ENCODE results near the gene DUSP10. TPM values are rescaled to one million over a fixed set of nuclear protein-coding genes. Genes with fewer than 3 reads are reported as not detected.
A peak's percentile ranks its signal among the peaks of the same experiment; 100 is the strongest.

The DUSP10 gene
- total RNA-seq, 6 experiments from 2014 or later: 7.7 to 22.3 (median 16.3) TPM

DNA sequence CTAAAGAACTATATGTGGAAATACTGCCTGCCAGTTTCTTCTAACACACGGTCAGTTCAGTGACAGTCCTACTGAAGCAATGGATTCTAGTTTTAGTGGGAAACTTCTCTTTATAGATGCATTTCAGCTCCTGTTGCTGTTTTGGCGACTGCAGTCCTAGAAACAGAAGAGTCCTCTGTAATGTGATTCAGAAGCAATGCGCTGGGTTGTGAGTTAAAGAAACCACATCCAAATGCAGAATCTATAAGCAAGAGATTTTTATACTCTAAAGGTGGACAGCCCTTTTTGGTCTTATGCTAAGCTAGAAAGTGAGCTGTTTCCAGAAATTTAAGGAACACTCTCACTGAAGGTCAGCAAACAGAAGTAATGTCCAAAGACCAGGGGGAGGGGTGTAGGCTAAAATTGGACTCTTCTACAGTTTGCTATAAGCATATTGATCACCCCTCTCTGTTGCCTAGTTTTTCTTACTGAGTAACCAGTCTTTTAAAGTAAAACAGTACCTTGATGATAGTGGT, 30.8 kb downstream of the DUSP10 start:
- WGBS (ENCODE audit: insufficient coverage, low coverage, low lambda C conversion rate, missing lambda C conversion rate): 24% methylated on average over 3 of the region's 3 CpGs
- H3K4me1 ChIP-seq: peaks cover 0 to 71% (median 26%) of the 10 kb centered on the region in 4 donors
- TF ChIP-seq POLR2A (IDR thresholded peaks at IDR 0.05): no peak
- TF ChIP-seq, protein P1, sequence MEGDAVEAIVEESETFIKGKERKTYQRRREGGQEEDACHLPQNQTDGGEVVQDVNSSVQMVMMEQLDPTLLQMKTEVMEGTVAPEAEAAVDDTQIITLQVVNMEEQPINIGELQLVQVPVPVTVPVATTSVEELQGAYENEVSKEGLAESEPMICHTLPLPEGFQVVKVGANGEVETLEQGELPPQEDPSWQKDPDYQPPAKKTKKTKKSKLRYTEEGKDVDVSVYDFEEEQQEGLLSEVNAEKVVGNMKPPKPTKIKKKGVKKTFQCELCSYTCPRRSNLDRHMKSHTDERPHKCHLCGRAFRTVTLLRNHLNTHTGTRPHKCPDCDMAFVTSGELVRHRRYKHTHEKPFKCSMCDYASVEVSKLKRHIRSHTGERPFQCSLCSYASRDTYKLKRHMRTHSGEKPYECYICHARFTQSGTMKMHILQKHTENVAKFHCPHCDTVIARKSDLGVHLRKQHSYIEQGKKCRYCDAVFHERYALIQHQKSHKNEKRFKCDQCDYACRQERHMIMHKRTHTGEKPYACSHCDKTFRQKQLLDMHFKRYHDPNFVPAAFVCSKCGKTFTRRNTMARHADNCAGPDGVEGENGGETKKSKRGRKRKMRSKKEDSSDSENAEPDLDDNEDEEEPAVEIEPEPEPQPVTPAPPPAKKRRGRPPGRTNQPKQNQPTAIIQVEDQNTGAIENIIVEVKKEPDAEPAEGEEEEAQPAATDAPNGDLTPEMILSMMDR (IDR thresholded peaks at IDR 0.05): no peak
- H3K27me3 ChIP-seq: no peaks in the 10 kb centered on the region
- no peaks in the 10 kb centered on the region for H3K9me3 ChIP-seq
- peaks cover 0 to under 1% (median 0%) of the 10 kb centered on the region in 4 donors for H3K36me3 ChIP-seq
- intact Hi-C loops (cut with DNase I): no loop called here
- peak overlapping the region; percentile 49 to 97 (median 94) for H3K27ac ChIP-seq
- DNase-seq (peak in 1 of 3 donors; percentile 60), ATAC-seq (peak; percentile 39 to 77 (median 64))
- H3K4me3 ChIP-seq: no peak overlapping the region

DNA sequence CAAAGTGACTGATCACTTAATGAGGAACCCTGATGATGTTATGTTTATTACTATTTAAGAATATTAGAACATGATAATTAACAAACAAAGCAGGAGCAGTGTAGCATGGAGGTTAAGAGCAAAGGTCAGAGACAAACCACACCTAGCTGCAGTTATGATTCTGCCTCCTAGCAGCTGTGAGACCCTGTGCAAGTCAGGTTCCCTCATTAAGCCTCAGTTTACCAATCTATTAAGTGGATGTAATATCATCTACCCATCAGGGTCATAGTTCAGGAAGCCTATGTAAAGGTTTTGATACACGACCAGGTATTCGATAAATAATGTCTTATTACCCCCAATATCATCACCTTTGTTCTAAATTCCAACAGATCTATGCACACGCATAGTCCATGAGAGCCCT, 32.0 kb downstream of the DUSP10 start:
- peaks cover 0 to 65% (median 25%) of the 10 kb centered on the region in 4 donors for H3K4me1 ChIP-seq
- WGBS (ENCODE audit: insufficient coverage, low coverage, low lambda C conversion rate, missing lambda C conversion rate): 40% methylated on average over 1 of the region's 3 CpGs
- no peaks in the 10 kb centered on the region for H3K9me3 ChIP-seq
- no peak for TF ChIP-seq POLR2A (IDR thresholded peaks at IDR 0.05)
- TF ChIP-seq, protein P1 (IDR thresholded peaks at IDR 0.05): no peak
- intact Hi-C loops (cut with DNase I): no loop called here
- no peak overlapping the region for H3K4me3 ChIP-seq
- DNase-seq: no peak
- no peaks in the 10 kb centered on the region for H3K27me3 ChIP-seq
- peaks cover 0 to 11% (median 4%) of the 10 kb centered on the region in 4 donors for H3K36me3 ChIP-seq
- ATAC-seq: no peak
- peak overlapping the region in 2 of 3 donors; percentile 94 to 97 for H3K27ac ChIP-seq

DNA sequence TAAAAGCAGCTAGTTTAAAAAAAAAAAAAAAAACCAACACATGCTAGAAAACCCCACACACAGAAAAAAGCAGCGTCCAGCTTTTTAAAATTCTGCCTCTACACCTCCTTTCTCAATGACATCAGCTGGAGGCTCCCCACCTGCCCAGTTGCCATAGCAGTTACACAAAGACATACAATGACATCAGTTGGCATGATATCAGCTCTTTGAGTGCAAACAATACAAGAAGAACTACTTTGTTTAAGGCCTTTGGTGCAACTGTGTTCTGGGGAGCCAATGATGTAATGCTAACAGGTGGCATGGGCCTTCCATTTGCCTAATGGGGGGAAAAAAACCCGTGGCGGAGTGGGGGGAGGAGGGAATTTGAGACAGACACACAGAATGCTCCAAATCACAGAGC, 32.9 kb downstream of the DUSP10 start:
- H3K36me3 ChIP-seq: peaks cover 0 to 17% (median 5%) of the 10 kb centered on the region in 4 donors
- no peaks in the 10 kb centered on the region for H3K9me3 ChIP-seq
- DNase-seq (peak in 1 of 3 donors; percentile 51), ATAC-seq (peak; percentile 53 to 85 (median 70))
- no peaks in the 10 kb centered on the region for H3K27me3 ChIP-seq
- intact Hi-C loops (cut with DNase I): no loop called here
- no peak overlapping the region for H3K4me3 ChIP-seq
- peak overlapping the region; percentile 35 to 97 (median 94) for H3K27ac ChIP-seq
- TF ChIP-seq POLR2A (IDR thresholded peaks at IDR 0.05): no peak
- TF ChIP-seq, protein P1 (IDR thresholded peaks at IDR 0.05): no peak
- H3K4me1 ChIP-seq: peaks cover 0 to 58% (median 23%) of the 10 kb centered on the region in 4 donors
- 22% methylated on average over 3 of the region's 3 CpGs for WGBS (ENCODE audit: insufficient coverage, low coverage, low lambda C conversion rate, missing lambda C conversion rate)

DNA sequence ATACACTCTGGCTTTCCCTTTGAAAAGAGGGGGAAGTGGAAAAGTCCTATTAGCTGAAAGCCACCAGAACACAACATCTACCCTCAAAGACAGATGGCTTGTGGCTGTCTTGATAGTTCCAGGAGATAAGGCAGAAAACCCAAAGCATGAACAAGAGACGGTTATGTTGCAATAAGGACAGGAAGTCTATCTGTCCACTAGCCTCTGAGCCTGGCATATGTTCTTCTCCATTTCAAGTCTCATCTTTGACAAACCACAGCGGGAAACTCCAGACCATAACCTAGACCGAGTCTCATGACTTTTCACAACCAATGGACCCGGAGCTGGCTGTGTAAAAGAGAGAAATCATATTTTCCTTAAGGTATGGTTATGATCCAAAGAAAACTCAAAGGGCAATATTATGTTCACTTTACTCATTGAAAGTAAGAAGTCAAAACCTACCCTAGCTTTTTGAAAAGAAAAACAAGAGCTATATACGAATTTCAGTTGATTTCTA, 33.8 kb downstream of the DUSP10 start:
- 29% methylated on average over 5 of the region's 5 CpGs for WGBS (ENCODE audit: insufficient coverage, low coverage, low lambda C conversion rate, missing lambda C conversion rate)
- peaks cover 0 to 51% (median 19%) of the 10 kb centered on the region in 4 donors for H3K4me1 ChIP-seq
- ATAC-seq (peak; percentile 16 to 34 (median 28)), DNase-seq (no peak)
- H3K27ac ChIP-seq: peak overlapping the region; percentile 35 to 97 (median 94)
- H3K9me3 ChIP-seq: no peaks in the 10 kb centered on the region
- intact Hi-C loops (cut with DNase I): no loop called here
- no peak overlapping the region for H3K4me3 ChIP-seq
- no peaks in the 10 kb centered on the region for H3K27me3 ChIP-seq
- no peak for TF ChIP-seq POLR2A (IDR thresholded peaks at IDR 0.05)
- TF ChIP-seq, protein P1 (IDR thresholded peaks at IDR 0.05): no peak
- H3K36me3 ChIP-seq: peaks cover 0 to 22% (median 9%) of the 10 kb centered on the region in 4 donors
